HCT116 (cell line): ENCODE results near the gene DVL1.

Source experiments
- YY1 ChIP-seq: IDR thresholded peaks from 2 replicates; pipeline ENCODE4 v1.6.1; 2011; ENCODE audit warnings: low read length, low read depth, moderate library complexity, mild to moderate bottlenecking; ENCODE audit not compliant: insufficient replicate concordance; ENCODE audit errors: extremely low read depth
- ZFX ChIP-seq: fragments of 450-650 bp; IDR thresholded peaks from 2 replicates; pipeline ENCODE4 v1.6.1; 2017

DNA sequence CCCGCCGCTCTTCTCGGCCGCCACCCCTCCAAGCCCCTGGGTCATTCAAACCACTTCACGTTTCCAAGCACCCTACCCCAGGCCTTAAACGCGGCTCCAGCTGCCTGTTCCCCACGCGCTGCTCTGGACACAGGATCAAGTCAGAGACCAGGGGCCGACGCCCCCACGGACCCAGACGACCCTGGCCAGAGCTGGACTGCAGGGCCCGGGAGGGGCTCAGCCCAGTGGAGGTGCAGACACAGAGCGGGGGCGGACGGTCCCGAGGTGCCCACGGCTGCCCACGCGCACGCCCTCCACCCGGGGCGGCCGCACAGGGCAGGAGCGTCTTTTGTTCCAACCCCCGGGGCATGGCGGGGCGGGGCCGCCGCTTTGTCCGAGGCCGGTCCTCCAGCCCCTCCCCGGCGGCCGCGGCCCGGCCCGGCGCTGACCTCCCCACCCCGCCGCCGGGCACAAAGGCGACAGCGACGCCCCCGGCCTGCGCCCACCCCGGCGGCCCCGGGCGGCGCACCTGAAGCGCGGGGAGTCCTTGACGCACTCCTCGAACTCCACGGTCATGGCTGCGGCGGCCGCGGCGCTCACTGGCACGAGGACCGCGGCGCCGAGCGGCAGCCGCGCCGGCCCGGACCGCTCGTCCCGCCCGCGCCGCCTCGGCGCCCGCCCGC, 41.8 kb downstream of the DVL1 start:
- TF ChIP-seq ZFX (peak; percentile 45; the same call in 1 of the 2 replicates), YY1 (no peak)
